RPMI8226 (cell line): ENCODE measurements around the gene ADIG.
"Not testable (repeated sequence)": the region's sequence is repeated elsewhere in the genome, so short reads cannot be mapped to it uniquely, and the experiment has no call there.

Source experiments
- DNase-seq: peaks from one replicate; pipeline ENCODE4 v3.0.0-alpha.2; 2015

Gene ADIG

DNA sequence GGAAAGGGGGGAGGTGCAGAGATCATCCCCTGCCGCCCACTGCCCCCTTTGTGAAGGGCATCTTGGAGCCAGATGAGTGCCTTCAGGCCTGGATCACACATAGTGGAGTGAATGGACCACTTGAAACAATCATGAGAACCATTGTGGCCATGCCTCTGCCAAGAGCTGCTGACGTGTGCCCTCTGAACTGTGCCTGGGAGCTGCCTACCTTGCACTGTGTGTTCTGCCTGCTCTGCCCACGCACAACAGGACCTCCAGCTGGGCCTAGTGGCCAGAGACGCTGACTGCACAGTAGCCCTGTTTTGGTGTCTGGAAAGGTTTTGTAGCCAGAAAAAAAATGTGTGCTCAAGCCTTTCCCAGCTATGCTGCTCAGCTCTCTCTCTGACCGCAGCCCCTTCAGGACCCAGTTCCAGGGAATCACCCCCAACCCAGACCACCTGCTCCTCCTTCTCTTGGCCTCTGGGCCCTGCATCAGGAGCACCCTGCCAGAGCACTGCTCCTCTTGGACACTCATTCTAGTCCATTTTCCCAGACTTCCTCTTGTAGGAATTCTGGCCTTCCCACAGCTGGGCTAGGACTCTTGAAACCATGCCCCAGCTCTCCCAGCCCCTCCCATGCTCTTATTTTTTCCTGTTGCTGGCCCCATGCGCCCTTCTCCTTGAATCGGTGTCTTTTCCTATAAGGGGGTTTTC, 1.6 kb upstream of the ADIG start:
- no peak for DNase-seq

DNA sequence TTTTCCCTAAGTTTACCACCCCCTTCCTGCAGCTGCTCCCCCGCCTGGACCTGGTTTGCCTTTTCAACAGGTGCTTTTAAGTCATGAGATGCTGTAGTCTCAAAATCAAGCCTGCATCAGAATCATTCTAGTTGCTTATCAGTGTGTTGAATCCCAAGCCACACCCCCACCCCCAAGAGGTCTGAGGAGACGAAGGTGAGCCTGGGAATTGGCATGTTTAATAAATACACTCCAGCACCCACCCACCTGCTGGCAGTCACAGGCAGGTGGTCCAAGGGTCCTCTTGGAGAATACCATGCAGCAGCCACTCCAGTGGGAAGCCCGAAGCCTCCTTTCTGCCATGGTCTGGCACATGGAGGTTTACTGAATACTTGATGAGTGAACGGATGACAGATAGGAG, 1.1 kb upstream of the ADIG start:
- DNase-seq = no peak

- no peak for DNase-seq
These were observed 897 bp downstream of the ADIG start for GRCh38 chr20:38581830-38582358.

- DNase-seq = no peak
These were observed 2.3 kb downstream of the ADIG start for GRCh38 chr20:38583306-38583705.

DNA sequence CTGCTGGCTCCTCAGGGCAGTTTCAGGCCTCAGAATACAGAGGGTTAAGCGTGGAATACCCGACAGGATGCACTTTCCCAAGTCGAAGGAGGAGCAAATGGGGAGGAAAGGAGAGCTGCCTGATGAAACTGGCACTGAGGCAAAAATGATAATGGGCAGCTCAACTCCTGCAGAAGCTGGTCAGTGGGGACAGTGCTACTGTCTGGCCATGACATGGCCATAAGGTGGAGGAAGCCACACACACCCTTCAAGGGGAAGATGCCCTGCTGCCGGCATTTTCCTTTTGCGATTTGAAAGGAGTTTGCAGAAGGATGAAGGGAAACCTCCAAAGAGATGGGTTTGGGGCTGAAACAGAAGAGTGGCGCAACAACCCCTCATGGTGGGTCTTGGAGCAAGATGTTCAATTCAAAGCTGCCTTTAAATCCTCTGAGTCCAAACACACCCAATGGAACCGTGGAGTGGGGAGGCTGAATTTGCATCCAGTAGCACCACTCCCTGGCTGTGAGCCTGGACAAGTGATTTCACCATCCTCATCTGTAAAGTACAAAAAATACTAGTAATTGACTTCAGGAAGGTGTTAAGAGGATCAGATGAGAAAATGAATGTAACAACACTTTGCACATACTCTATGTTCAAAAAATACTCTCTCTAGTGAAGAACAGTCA, 3.2 kb downstream of the ADIG start:
- no peak for DNase-seq

DNA sequence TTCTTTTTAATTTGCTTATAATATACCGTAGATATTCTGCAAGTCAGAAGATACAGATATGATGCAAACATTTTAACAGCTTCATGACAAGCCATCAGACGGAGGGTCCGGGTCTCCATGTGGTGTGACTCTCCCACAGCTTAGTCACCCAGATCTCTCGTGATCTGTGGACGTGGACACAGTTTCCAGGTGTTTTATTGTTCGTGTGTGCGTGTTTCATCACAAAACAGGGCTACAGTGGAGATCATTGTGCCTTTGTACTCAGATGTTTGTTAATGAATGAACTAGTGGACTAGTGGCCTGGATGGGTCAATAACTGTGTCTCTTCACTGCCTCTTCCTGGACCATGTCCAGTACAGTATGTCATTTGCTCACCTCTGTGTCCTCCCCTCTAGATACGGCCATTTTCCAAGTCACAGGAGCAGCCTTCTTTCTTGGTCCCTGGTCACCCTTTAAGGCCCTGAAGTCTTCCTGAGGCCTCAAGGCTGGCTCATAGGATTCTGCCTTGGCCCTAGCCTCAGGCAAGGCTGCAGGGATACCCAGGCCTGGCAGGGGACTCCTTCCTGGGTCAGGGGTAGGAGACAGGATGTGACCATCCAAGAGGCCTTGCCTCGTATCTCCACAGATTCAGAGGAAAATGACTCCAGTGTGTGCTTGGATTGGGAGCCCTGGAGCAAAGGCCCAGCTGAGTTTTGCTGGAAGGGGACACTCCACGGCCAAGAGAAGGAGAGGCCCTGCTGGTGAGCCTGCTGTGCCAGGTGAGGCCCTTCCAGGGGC, 4.6 kb downstream of the ADIG start:
- DNase-seq = no peak

DNA sequence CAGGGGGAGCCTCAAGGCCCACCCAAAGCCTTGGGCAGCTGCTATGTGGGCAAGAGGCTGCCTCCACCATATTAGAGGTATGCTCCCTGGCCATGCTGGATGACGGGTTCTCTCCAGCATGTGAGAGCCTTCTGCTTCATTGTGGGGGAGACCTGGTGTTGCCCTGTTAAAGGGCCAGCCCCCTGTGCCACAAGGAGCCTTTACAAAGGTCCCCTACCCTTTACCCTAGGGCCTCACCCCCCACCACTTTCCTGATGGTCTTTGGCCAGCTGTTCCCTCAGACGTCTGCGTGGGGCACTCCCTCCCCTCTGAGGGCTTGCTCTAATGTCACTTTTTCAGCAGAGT, 5.2 kb downstream of the ADIG start:
- DNase-seq = no peak

GRCh38 chr20:38588303-38588702, 7.3 kb downstream of the ADIG start:
- no peak for DNase-seq

- no peak for DNase-seq
These were observed 8.4 kb downstream of the ADIG start for GRCh38 chr20:38589351-38589750.

- no peak for DNase-seq
These were observed 9.1 kb downstream of the ADIG start for GRCh38 chr20:38589967-38590675.

- no peak for DNase-seq
These were observed 9.9 kb downstream of the ADIG start for GRCh38 chr20:38590676-38591473.

DNA sequence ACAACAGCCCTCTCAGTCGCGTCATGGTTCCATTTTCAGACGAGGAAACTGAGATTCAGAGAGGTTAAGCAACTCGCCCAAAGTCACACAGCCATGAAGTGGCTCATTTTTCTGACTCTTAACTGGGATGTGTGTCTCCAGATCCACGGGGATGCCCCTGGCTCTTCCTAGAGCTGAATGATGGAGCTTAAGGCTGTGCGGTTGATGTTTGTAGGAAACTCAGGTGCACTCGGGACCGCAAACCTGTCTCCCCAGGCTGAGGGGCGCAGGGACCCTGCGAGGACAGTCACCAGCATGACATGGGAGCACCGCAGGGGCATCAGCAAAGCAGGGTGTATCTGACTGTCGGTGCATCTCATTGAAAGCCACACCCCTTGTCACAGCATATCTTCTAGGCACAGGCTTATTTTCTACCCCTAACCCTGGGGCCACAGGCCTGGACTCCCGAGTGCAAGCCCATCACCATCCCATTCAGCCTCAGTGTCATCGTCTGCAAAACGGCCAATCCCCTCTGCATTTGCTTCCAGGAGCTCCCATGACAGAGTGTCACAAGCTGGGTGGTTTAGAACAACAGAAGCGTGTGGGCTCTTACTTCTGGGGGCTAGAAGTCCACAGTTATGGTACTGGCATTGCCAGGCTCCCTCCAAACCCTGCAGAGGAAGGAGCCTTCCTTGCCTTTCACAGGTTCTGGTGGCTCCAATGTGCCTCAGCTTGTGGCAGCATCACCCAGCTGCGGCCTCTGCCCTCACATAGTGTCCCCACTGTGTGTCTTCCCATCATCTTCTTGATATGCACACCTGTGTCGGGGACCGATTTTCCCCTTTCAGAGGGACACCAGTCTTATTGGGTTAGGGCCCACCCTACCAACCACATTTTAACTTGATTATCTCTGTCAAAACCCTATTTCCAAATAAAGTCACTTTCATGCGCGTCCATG, 10.7 kb downstream of the ADIG start:
- no peak for DNase-seq

DNA sequence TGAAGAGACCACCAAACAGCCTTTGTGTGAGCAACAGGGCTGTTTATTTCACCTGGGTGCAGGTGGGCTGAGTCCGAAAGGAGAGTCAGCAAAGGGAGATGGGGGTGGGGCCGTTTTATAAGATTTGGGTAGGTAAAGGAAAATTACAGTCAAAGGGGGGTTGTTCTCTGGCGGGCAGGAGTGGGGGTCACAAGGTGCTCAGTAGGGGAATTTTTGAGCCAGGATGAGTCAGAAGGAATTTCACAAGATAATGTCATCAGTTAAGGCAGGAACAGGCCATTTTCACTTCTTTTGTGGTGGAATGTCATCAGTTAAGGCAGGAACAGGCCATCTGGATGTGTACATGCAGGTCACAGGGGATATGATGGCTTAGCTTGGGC, 11.4 kb downstream of the ADIG start:
- DNase-seq = not testable (repeated sequence)

- DNase-seq = not testable (repeated sequence)
These were observed 13.3 kb downstream of the ADIG start for GRCh38 chr20:38594281-38594680.

GRCh38 chr20:38595886-38596285, 14.9 kb downstream of the ADIG start:
- DNase-seq = not testable (repeated sequence)

- DNase-seq = peak; percentile 37
These were observed 18.4 kb downstream of the ADIG start for GRCh38 chr20:38599410-38599882.

- DNase-seq = no peak
These were observed 19.1 kb downstream of the ADIG start for GRCh38 chr20:38600057-38600456.

DNA sequence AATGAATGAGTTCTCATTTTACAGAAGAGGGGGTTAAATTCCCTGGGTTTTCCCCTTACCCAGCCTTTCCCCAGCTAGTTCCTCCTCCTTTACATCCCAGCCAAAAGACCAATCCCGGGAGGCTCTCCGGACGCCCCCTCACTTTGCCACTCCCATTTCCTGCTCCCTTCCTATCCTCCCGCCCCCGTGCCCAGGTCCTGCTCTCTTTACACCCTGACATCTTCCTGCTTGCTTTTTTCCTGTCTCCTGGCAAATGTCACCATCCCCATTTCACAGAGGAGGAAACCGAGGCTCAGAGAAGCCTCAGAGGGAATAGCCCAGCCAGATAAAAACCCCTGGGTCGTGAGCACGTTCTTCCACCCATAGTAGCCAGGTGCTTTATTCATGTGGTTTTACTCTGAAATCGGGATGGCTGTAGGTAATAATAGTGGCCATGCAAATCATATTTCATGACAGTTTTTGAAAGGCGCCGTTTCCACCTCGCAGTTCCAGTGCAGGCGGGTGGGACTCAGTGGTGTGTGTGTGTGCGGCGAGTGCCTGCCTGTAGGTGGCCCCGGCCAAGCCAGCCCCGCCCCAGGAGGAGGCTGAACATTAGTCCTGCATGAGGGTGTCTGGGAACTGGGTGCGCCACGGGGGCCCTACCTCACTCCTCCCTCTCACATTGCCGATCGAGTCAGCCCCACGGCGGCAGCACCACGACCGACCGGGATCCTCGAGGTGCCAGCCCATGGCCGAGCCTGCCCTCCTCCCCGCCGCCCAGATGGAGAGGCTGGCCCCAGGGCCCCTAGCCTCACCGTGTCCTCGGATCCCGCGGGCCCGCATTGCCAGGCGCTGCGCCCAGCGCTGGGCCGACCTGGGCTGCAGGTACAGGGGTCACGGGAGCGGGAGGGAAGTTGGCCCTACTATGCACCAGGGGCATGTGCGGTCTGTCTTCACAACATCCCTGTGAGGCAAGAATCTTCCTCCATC, 20.5 kb downstream of the ADIG start, which contains the start of gene ARHGAP40:
TSS of gene ARHGAP40 (plus strand) at position 594 of the 969 bp plus-strand sequence.
- peak; percentile 30 for DNase-seq

GRCh38 chr20:38602185-38602581, 21.2 kb downstream of the ADIG start:
- no peak for DNase-seq

DNA sequence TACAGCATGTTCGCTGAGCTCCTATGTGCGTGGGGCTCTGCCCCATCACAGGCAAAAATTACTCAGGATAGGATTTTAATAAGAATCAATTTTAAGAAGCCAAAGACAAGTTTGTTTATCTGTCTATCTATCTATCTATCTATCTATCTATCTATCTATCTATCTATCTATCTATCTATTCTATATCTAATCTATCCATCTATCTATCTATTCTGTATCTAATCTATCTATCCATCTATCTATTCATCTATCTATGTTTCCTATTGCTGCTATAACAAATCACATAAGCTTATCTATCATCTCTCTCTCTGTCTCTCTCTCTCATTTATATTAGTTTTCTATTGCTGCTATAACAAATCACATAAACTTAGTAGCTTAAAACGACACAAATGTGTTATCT, 22.3 kb downstream of the ADIG start:
- DNase-seq = no peak
